ENCODE measurements around the gene COL6A2.

DNA sequence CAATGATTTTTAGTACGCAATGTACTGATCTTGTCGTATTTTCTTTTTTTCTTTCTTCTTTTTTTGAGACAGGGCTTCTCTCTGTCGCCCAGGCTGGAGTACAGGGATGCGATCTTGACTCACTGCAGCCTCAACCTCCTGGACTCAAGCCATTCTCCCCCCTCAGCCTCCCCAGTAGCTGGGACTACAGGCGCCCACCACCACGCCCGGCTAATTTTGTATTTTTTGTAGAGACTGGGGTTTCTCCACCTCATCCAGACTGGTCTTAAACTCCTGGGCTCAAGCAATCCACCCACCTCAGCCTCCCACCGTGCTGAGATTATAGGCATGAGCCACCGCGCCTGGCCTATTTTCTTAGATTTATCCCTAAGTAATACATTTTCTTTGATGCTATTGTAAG lies 43.9 kb upstream of the COL6A2 start:
- TF ChIP-seq CTCF (IDR thresholded peaks at IDR 0.05) (no peak), POLR2A (IDR thresholded peaks at IDR 0.05; ENCODE audit: low read depth) (no peak)

Data from esophagus muscularis mucosa (tissue), 3 donors.